Activated T-cell treated with anti-CD3 and anti-CD28 coated beads, Interleukin-2, amount 50 U/mL, for 24 hours (primary cell): ENCODE measurements around the gene SLC9B2.

Experiments
- DNase-seq: peaks from one replicate; pipeline ENCODE4 v3.0.0-alpha.2; 2020
- H3K27ac Mint-ChIP-seq: 2 replicates; pipeline ENCODE4 v1.8.0; 2020; ENCODE audit warnings: mild to moderate bottlenecking, mixed read lengths
- H3K27me3 Mint-ChIP-seq: 2 replicates; pipeline ENCODE4 v1.8.0; 2020; ENCODE audit warnings: mixed read lengths
- H3K36me3 Mint-ChIP-seq: 2 replicates; pipeline ENCODE4 v1.8.0; 2020; ENCODE audit warnings: low read depth, mixed read lengths
- H3K4me1 Mint-ChIP-seq: 2 replicates; pipeline ENCODE4 v1.8.0; 2020; ENCODE audit warnings: low read depth, mixed read lengths
- H3K4me3 Mint-ChIP-seq: 2 replicates; pipeline ENCODE4 v1.8.0; 2020; ENCODE audit warnings: mild to moderate bottlenecking, moderate library complexity, mixed read lengths
- H3K9me3 Mint-ChIP-seq: 2 replicates; pipeline ENCODE4 v1.8.0; 2020; ENCODE audit warnings: mixed read lengths

Gene SLC9B2

GRCh38 chr4:103076747-103077347 is at the start of gene SLC9B2:
Gene SLC9B2, minus strand, starts transcription at chr4:103076761. Its CDS starts 9,211 bp downstream, at chr4:103067550.
- Mint-ChIP-seq H3K27ac (peak within 1 kb of the TSS; percentile 98), H3K4me1 (peaks cover 50% of the 10 kb centered on the region), H3K36me3 (peaks cover 45% of the 10 kb centered on the region), H3K27me3 (no peaks in the 10 kb centered on the region), H3K4me3 (peak within 1 kb of the TSS; percentile 97), H3K9me3 (no peaks in the 10 kb centered on the region)
- no peak for DNase-seq

GRCh38 chr4:103126126-103126525 is 49.6 kb upstream of the SLC9B2 start:
- H3K27me3 Mint-ChIP-seq, result no peaks in the 10 kb centered on the region
- no peak overlapping the region for H3K4me3 Mint-ChIP-seq
- peaks cover 16% of the 10 kb centered on the region for H3K9me3 Mint-ChIP-seq
- H3K27ac Mint-ChIP-seq, result no peak overlapping the region
- H3K4me1 Mint-ChIP-seq, result no peaks in the 10 kb centered on the region
- no peak for DNase-seq
- H3K36me3 Mint-ChIP-seq, result peaks cover 36% of the 10 kb centered on the region

- no peak for DNase-seq
- H3K4me1 Mint-ChIP-seq, result no peaks in the 10 kb centered on the region
- H3K27me3 Mint-ChIP-seq, result no peaks in the 10 kb centered on the region
- peaks cover 24% of the 10 kb centered on the region for H3K36me3 Mint-ChIP-seq
- H3K27ac Mint-ChIP-seq, result no peak overlapping the region
- peaks cover 6% of the 10 kb centered on the region for H3K9me3 Mint-ChIP-seq
- H3K4me3 Mint-ChIP-seq, result no peak overlapping the region
Measured at GRCh38 chr4:103123114-103123513, 46.6 kb upstream of the SLC9B2 start.

GRCh38 chr4:103118166-103118565 is 41.6 kb upstream of the SLC9B2 start:
- H3K4me1 Mint-ChIP-seq, result no peaks in the 10 kb centered on the region
- H3K36me3 Mint-ChIP-seq, result peaks cover 11% of the 10 kb centered on the region
- H3K9me3 Mint-ChIP-seq, result no peaks in the 10 kb centered on the region
- no peak overlapping the region for H3K27ac Mint-ChIP-seq
- no peaks in the 10 kb centered on the region for H3K27me3 Mint-ChIP-seq
- H3K4me3 Mint-ChIP-seq, result no peak overlapping the region
- DNase-seq, result no peak

GRCh38 chr4:103111598-103111997 is 35.0 kb upstream of the SLC9B2 start:
- Mint-ChIP-seq H3K4me1 (no peaks in the 10 kb centered on the region), H3K4me3 (no peak overlapping the region), H3K27ac (no peak overlapping the region), H3K27me3 (no peaks in the 10 kb centered on the region), H3K9me3 (no peaks in the 10 kb centered on the region), H3K36me3 (peaks cover 17% of the 10 kb centered on the region)
- DNase-seq, result no peak

- H3K27ac Mint-ChIP-seq, result no peak overlapping the region
- no peaks in the 10 kb centered on the region for H3K9me3 Mint-ChIP-seq
- H3K4me3 Mint-ChIP-seq, result no peak overlapping the region
- no peaks in the 10 kb centered on the region for H3K27me3 Mint-ChIP-seq
- no peaks in the 10 kb centered on the region for H3K4me1 Mint-ChIP-seq
- DNase-seq, result no peak
- peaks cover 15% of the 10 kb centered on the region for H3K36me3 Mint-ChIP-seq
Measured at GRCh38 chr4:103108542-103108941, 32.0 kb upstream of the SLC9B2 start.

- Mint-ChIP-seq H3K4me3 (no peak overlapping the region), H3K4me1 (no peaks in the 10 kb centered on the region), H3K9me3 (no peaks in the 10 kb centered on the region), H3K27me3 (no peaks in the 10 kb centered on the region), H3K36me3 (peaks cover 15% of the 10 kb centered on the region), H3K27ac (no peak overlapping the region)
- no peak for DNase-seq
Measured at GRCh38 chr4:103105558-103106356, 29.2 kb upstream of the SLC9B2 start.

- H3K4me1 Mint-ChIP-seq, result no peaks in the 10 kb centered on the region
Measured at GRCh38 chr4:103104886-103105285, 28.3 kb upstream of the SLC9B2 start.

GRCh38 chr4:103100691-103101090 is 24.1 kb upstream of the SLC9B2 start:
- H3K27me3 Mint-ChIP-seq, result no peaks in the 10 kb centered on the region
- H3K27ac Mint-ChIP-seq, result no peak overlapping the region
- no peak for DNase-seq
- no peak overlapping the region for H3K4me3 Mint-ChIP-seq
- H3K36me3 Mint-ChIP-seq, result no peaks in the 10 kb centered on the region
- no peaks in the 10 kb centered on the region for H3K9me3 Mint-ChIP-seq
- H3K4me1 Mint-ChIP-seq, result peaks cover 28% of the 10 kb centered on the region

More at GRCh38 chr4:103104886-103105285, 28.3 kb upstream of the SLC9B2 start:
- Mint-ChIP-seq H3K27ac (no peak overlapping the region), H3K36me3 (peaks cover 13% of the 10 kb centered on the region), H3K27me3 (no peaks in the 10 kb centered on the region), H3K9me3 (no peaks in the 10 kb centered on the region), H3K4me3 (no peak overlapping the region)
- DNase-seq, result no peak

GRCh38 chr4:103099691-103100392 is 23.3 kb upstream of the SLC9B2 start, which contains the start of gene BDH2:
Gene BDH2, minus strand, starts transcription at chr4:103099834. Its CDS starts 3,580 bp downstream, at chr4:103096254.
- Mint-ChIP-seq H3K27me3 (no peaks in the 10 kb centered on the region), H3K36me3 (no peaks in the 10 kb centered on the region), H3K9me3 (no peaks in the 10 kb centered on the region), H3K4me1 (peaks cover 28% of the 10 kb centered on the region), H3K27ac (peak within 1 kb of the TSS; percentile 86), H3K4me3 (peak within 1 kb of the TSS; percentile 78)
- no peak for DNase-seq

GRCh38 chr4:103098756-103099440 is 22.3 kb upstream of the SLC9B2 start:
- Mint-ChIP-seq H3K27ac (peak overlapping the region; percentile 86), H3K9me3 (no peaks in the 10 kb centered on the region), H3K4me1 (peaks cover 28% of the 10 kb centered on the region), H3K4me3 (peak overlapping the region; percentile 78), H3K36me3 (no peaks in the 10 kb centered on the region), H3K27me3 (no peaks in the 10 kb centered on the region)
- no peak for DNase-seq

GRCh38 chr4:103098341-103098740 is 21.8 kb upstream of the SLC9B2 start:
- DNase-seq, result no peak
- H3K27me3 Mint-ChIP-seq, result no peaks in the 10 kb centered on the region
- no peaks in the 10 kb centered on the region for H3K9me3 Mint-ChIP-seq
- peaks cover 28% of the 10 kb centered on the region for H3K4me1 Mint-ChIP-seq
- no peaks in the 10 kb centered on the region for H3K36me3 Mint-ChIP-seq
- peak overlapping the region; percentile 78 for H3K4me3 Mint-ChIP-seq
- no peak overlapping the region for H3K27ac Mint-ChIP-seq

GRCh38 chr4:103097112-103097511 is 20.6 kb upstream of the SLC9B2 start:
- H3K4me1 Mint-ChIP-seq, result peaks cover 38% of the 10 kb centered on the region
- no peaks in the 10 kb centered on the region for H3K9me3 Mint-ChIP-seq
- no peak overlapping the region for H3K27ac Mint-ChIP-seq
- H3K36me3 Mint-ChIP-seq, result peaks cover 3% of the 10 kb centered on the region
- DNase-seq, result no peak
- no peaks in the 10 kb centered on the region for H3K27me3 Mint-ChIP-seq
- H3K4me3 Mint-ChIP-seq, result no peak overlapping the region

- H3K4me1 Mint-ChIP-seq, result peaks cover 42% of the 10 kb centered on the region
- peaks cover 11% of the 10 kb centered on the region for H3K36me3 Mint-ChIP-seq
- no peak overlapping the region for H3K27ac Mint-ChIP-seq
- no peaks in the 10 kb centered on the region for H3K27me3 Mint-ChIP-seq
- DNase-seq, result no peak
- H3K4me3 Mint-ChIP-seq, result no peak overlapping the region
- no peaks in the 10 kb centered on the region for H3K9me3 Mint-ChIP-seq
Measured at GRCh38 chr4:103095080-103095479, 18.5 kb upstream of the SLC9B2 start.
